Mesenchymal stem cell (in vitro differentiated cells and primary cell): ENCODE results near the gene FHIT.

Experiments used
- DNase-seq: peaks from one replicate; pipeline ENCODE4 v3.0.0-alpha.2; 2013
- H2AFZ ChIP-seq: one replicate; pipeline ENCODE4 v1.6.1; 2013; ENCODE audit warnings: low read depth, mild to moderate bottlenecking, control low read depth, inconsistent platforms, low read length, moderate library complexity
- H2AK5ac ChIP-seq: 2 replicates; pipeline ENCODE4 v1.6.1; 2013; ENCODE audit warnings: low read length, moderate library complexity, mild to moderate bottlenecking, inconsistent platforms; ENCODE audit not compliant: severe bottlenecking
- H2BK120ac ChIP-seq: one replicate; pipeline ENCODE4 v1.6.1; 2013; ENCODE audit warnings: low read depth, mild to moderate bottlenecking, inconsistent platforms, low read length, moderate library complexity
- H2BK12ac ChIP-seq, 2 experiments: one replicate each; pipeline ENCODE4 v1.6.1; 2013; ENCODE audit warnings: inconsistent platforms in 2 of 2, low read length in 2 of 2, mild to moderate bottlenecking in 2 of 2, moderate library complexity in 2 of 2, control low read depth in 1 of 2
- H2BK15ac ChIP-seq: one replicate; pipeline ENCODE4 v1.6.1; 2013; ENCODE audit warnings: mild to moderate bottlenecking, low read depth, inconsistent platforms; ENCODE audit not compliant: poor library complexity, severe bottlenecking
- H2BK5ac ChIP-seq: 2 replicates; pipeline ENCODE4 v1.6.1; 2013; ENCODE audit warnings: low read depth, mild to moderate bottlenecking, low read length, control low read depth, inconsistent platforms; ENCODE audit not compliant: poor library complexity, severe bottlenecking
- H3K14ac ChIP-seq, 2 experiments: one replicate each; pipeline ENCODE4 v1.6.1; 2013; ENCODE audit warnings: inconsistent platforms in 2 of 2, low read length in 2 of 2, control low read depth in 1 of 2, mild to moderate bottlenecking in 1 of 2, moderate library complexity in 1 of 2
- H3K18ac ChIP-seq, 2 experiments: one replicate each; pipeline ENCODE4 v1.6.1; 2013; ENCODE audit warnings: inconsistent platforms in 2 of 2, low read length in 2 of 2, control low read depth in 1 of 2, low read depth in 1 of 2, mild to moderate bottlenecking in 1 of 2
- H3K23ac ChIP-seq, 2 experiments: one replicate each; pipeline ENCODE4 v1.6.1; 2013; ENCODE audit warnings: inconsistent platforms in 2 of 2, low read length in 2 of 2, mild to moderate bottlenecking in 2 of 2, moderate library complexity in 2 of 2, control low read depth in 1 of 2
- H3K27ac ChIP-seq: 2 replicates; pipeline ENCODE4 v1.5.1; 2013; ENCODE audit warnings: mild to moderate bottlenecking, moderate library complexity, low read length, control low read depth, inconsistent platforms; ENCODE audit not compliant: poor library complexity, severe bottlenecking
- H3K27me3 ChIP-seq, 2 experiments: 2 replicates each; pipeline versions ENCODE4 v1.6.1 to v1.7.0; 2013; ENCODE audit warnings: low read length in 2 of 2, mild to moderate bottlenecking in 2 of 2, moderate library complexity in 2 of 2, control low read depth in 1 of 2, inconsistent platforms in 1 of 2; ENCODE audit not compliant: control insufficient read depth in 1 of 2, insufficient read depth in 1 of 2
- H3K36me3 ChIP-seq, 2 experiments: 2 replicates each; pipeline versions ENCODE4 v1.6.1 to v1.7.0; 2013; ENCODE audit warnings: low read length in 2 of 2, control low read depth in 1 of 2, inconsistent platforms in 1 of 2, low read depth in 1 of 2, mild to moderate bottlenecking in 1 of 2; ENCODE audit not compliant: insufficient read depth in 2 of 2, control insufficient read depth in 1 of 2
- H3K4ac ChIP-seq, 2 experiments: one replicate each; pipeline ENCODE4 v1.6.1; 2013; ENCODE audit warnings: inconsistent platforms in 2 of 2, low read length in 2 of 2, mild to moderate bottlenecking in 2 of 2, moderate library complexity in 2 of 2, control low read depth in 1 of 2, low read depth in 1 of 2
- H3K4me1 ChIP-seq: 2 replicates; pipeline ENCODE4 v1.6.1; 2013; ENCODE audit warnings: low read depth, low read length, control low read depth; ENCODE audit not compliant: control insufficient read depth, insufficient read depth
- H3K4me2 ChIP-seq: 2 replicates; pipeline ENCODE4 v1.6.1; 2013; ENCODE audit warnings: low read length, mild to moderate bottlenecking, inconsistent platforms; ENCODE audit not compliant: poor library complexity, severe bottlenecking
- H3K4me3 ChIP-seq, 2 experiments: 2 replicates each; pipeline versions ENCODE4 v1.5.1 to v1.7.0; 2013; ENCODE audit warnings: low read length in 2 of 2, mild to moderate bottlenecking in 2 of 2, control low read depth in 1 of 2, low read depth in 1 of 2; ENCODE audit not compliant: insufficient read depth in 1 of 2
- H3K79me1 ChIP-seq: replicated peaks from 2 replicates; pipeline ENCODE4 v1.6.1; 2013; ENCODE audit warnings: mild to moderate bottlenecking, control low read depth, low read length, inconsistent platforms; ENCODE audit not compliant: poor library complexity, severe bottlenecking
- H3K9ac ChIP-seq: 2 replicates; pipeline ENCODE4 v1.7.0; 2013; ENCODE audit warnings: mild to moderate bottlenecking, low read length, moderate library complexity
- H3K9me3 ChIP-seq: 2 replicates; pipeline ENCODE4 v1.7.0; 2013; ENCODE audit warnings: mild to moderate bottlenecking, low read length; ENCODE audit not compliant: control insufficient read depth
- H4K8ac ChIP-seq: one replicate; pipeline ENCODE4 v1.6.1; 2013; ENCODE audit warnings: inconsistent platforms, mild to moderate bottlenecking, low read length, moderate library complexity
- H4K91ac ChIP-seq: one replicate; pipeline ENCODE4 v1.6.1; 2013; ENCODE audit warnings: mild to moderate bottlenecking, low read length, inconsistent platforms
- WGBS: methylation state at CpG from one replicate; pipeline ENCODE4 v1.1.7; 2013; ENCODE audit warnings: mixed read lengths; 5-methylcytosine and 5-hydroxymethylcytosine counted together

The FHIT gene

DNA sequence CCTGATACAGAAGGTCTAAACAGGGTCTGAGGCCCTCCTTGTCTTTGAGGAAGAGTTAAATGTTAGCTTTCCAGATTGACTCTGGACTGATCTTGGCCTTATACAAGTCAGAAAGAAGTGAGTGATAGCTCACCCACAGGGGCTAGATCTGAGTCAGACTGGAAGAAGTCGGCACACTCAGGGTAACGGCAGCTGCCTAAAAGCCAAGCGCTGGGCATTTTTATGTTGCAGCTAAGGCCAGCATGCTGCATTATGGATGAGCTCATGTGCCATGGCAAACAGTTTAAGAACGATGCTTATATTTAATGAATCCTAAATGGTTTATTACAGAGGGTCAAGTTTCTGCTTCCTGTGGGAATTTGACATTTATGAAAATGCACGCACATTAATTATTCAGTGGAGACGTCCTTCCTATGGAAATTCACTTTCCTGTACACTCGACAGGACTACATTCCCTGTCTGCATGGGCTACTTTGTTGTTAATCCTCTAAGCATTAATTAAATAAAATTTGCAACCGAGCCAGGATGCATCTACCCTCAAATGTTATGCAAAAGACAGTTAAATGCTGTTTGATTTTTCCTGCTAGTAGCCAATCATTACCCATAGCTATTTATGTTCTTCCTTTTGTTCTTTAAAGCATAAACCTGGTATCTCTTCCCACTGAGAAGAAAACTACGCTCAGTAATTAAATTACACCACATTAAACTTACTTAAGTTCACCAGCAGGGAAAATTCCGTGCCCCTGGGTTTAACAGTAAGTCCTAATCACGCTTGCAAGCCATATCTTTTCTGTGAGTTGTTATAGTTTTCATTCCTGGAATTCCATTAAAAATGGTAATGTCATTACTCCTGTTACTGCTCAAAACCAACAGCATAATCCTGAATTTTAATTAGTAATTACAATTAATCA, 1438.8 kb downstream of the FHIT start:
- Histone ChIP-seq H2AFZ (no peak overlapping the region), H3K27ac (peak overlapping the region; percentile 69), H3K9me3 (no peaks in the 10 kb centered on the region), H2BK5ac (no peak overlapping the region), H3K79me1 (no peaks in the 10 kb centered on the region), H2BK15ac (no peak overlapping the region), H3K4ac (no peak overlapping the region), H4K8ac (peak overlapping the region; percentile 3), H4K91ac (no peak overlapping the region), H3K36me3 (no peaks in the 10 kb centered on the region), H2AK5ac (peak overlapping the region; percentile 40), H3K14ac (no peak overlapping the region), H3K23ac (no peak overlapping the region), H3K4me3 (no peak overlapping the region), H3K4me2 (no peak overlapping the region), H3K27me3 (no peaks in the 10 kb centered on the region), H2BK120ac (no peak overlapping the region), H2BK12ac (peak overlapping the region; percentile 12 to 37), H3K4me1 (peaks cover 13% of the 10 kb centered on the region), H3K9ac (no peak overlapping the region), H3K18ac (peak overlapping the region in 1 of 2 experiments; percentile 18)
- 79% methylated on average over 9 of the region's 11 CpGs for WGBS
- peak; percentile 11 for DNase-seq

DNA sequence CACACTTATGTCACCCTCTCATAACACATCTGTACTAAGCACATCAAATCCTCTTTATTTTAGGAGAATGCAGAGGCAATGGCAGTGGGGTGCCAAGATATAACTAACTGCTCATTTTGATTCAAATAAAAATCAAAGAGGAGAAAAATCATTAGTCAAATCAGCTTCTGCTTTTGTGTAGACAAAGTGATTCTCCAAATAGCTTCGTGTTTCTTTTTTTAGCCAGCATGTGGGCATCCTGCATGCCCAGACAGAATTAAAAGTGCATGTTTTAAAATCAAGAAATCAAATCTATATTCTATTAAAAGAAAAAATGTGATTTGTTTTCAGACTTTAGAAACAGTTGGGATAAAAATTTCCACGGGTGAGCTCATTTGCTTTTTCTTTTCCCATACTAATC, 1440.1 kb downstream of the FHIT start:
- Histone ChIP-seq H3K36me3 (no peaks in the 10 kb centered on the region), H3K27me3 (no peaks in the 10 kb centered on the region), H3K14ac (no peak overlapping the region), H2BK120ac (no peak overlapping the region), H3K79me1 (no peaks in the 10 kb centered on the region), H3K4me3 (no peak overlapping the region), H3K18ac (no peak overlapping the region), H4K91ac (no peak overlapping the region), H3K27ac (no peak overlapping the region), H3K23ac (no peak overlapping the region), H3K4me1 (peaks cover 12% of the 10 kb centered on the region), H2AFZ (no peak overlapping the region), H4K8ac (no peak overlapping the region), H3K4ac (no peak overlapping the region), H2BK5ac (no peak overlapping the region), H3K4me2 (no peak overlapping the region), H2AK5ac (peak overlapping the region; percentile 60), H2BK12ac (no peak overlapping the region), H3K9ac (no peak overlapping the region), H2BK15ac (no peak overlapping the region), H3K9me3 (no peaks in the 10 kb centered on the region)
- WGBS = no CpG with 5 or more reads among the region's 2 CpGs
- no peak for DNase-seq

DNA sequence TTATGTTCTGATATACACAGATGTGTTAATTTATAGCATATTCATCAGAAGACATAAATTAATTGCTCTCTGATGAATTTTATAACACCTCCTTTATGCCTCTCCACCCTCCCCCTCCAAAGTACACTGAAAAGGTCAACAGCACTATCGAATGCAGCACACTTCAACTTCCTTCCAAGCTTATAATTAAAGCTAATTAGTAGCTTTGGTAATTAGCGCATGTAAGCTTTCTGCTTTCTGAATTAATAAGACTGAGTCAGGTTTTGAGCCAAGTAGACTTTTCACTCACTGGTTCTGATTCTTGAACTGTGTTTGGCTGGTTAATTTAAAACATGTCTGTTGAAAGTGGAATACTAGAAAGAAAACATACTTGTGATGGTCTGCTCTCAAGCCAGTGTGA, 1440.6 kb downstream of the FHIT start:
- no peak overlapping the region for H3K14ac ChIP-seq
- no peak overlapping the region for H2AK5ac ChIP-seq
- no peak overlapping the region for H3K9ac ChIP-seq
- no peak overlapping the region for H3K18ac ChIP-seq
- H2AFZ ChIP-seq = no peak overlapping the region
- no peak overlapping the region for H2BK5ac ChIP-seq
- H2BK15ac ChIP-seq = no peak overlapping the region
- H3K9me3 ChIP-seq = no peaks in the 10 kb centered on the region
- no peaks in the 10 kb centered on the region for H3K79me1 ChIP-seq
- no peak overlapping the region for H3K23ac ChIP-seq
- no peaks in the 10 kb centered on the region for H3K36me3 ChIP-seq
- WGBS = 94% methylated on average over 1 of the region's 2 CpGs
- no peak overlapping the region for H2BK120ac ChIP-seq
- no peak overlapping the region for H3K4me3 ChIP-seq
- no peak overlapping the region for H3K4ac ChIP-seq
- no peak overlapping the region for H4K8ac ChIP-seq
- peaks cover 12% of the 10 kb centered on the region for H3K4me1 ChIP-seq
- H3K4me2 ChIP-seq = no peak overlapping the region
- H2BK12ac ChIP-seq = peak overlapping the region in 1 of 2 experiments; percentile 21
- no peak overlapping the region for H3K27ac ChIP-seq
- H3K27me3 ChIP-seq = no peaks in the 10 kb centered on the region
- no peak for DNase-seq
- no peak overlapping the region for H4K91ac ChIP-seq

- H2BK120ac ChIP-seq = peak overlapping the region; percentile 11
- no peak overlapping the region for H2BK15ac ChIP-seq
- peaks cover 12% of the 10 kb centered on the region for H3K4me1 ChIP-seq
- no peak overlapping the region for H3K18ac ChIP-seq
- H3K4me2 ChIP-seq = no peak overlapping the region
- no peak overlapping the region for H4K8ac ChIP-seq
- H3K23ac ChIP-seq = no peak overlapping the region
- peak overlapping the region in 1 of 2 experiments; percentile 49 for H2BK12ac ChIP-seq
- no peaks in the 10 kb centered on the region for H3K36me3 ChIP-seq
- no peak overlapping the region for H3K4ac ChIP-seq
- H3K79me1 ChIP-seq = no peaks in the 10 kb centered on the region
- H3K9me3 ChIP-seq = no peaks in the 10 kb centered on the region
- DNase-seq = peak; percentile 8
- H2AK5ac ChIP-seq = peak overlapping the region; percentile 83
- no peak overlapping the region for H3K27ac ChIP-seq
- no peak overlapping the region for H2AFZ ChIP-seq
- no peak overlapping the region for H2BK5ac ChIP-seq
- H3K9ac ChIP-seq = peak overlapping the region; percentile 65
- no peak overlapping the region for H3K14ac ChIP-seq
- H3K27me3 ChIP-seq = no peaks in the 10 kb centered on the region
- H4K91ac ChIP-seq = no peak overlapping the region
- no peak overlapping the region for H3K4me3 ChIP-seq
- WGBS = 93% methylated on average over 6 of the region's 8 CpGs
Measured at GRCh38 chr3:59809710-59810444, 1441.4 kb downstream of the FHIT start.
